Astrocyte (in vitro differentiated cells and primary cell): ENCODE results near the gene PNPLA6. TPM values are rescaled to one million over a fixed set of nuclear protein-coding genes. Genes with fewer than 3 reads are reported as not detected.

ENCODE experiments used
- DNase-seq: peaks from one replicate; pipeline ENCODE4 v3.0.0-alpha.2; 2010; ENCODE audit warnings: low read depth
- FAIRE-seq: peaks from 2 replicates; lab custom pipeline; 2011; peaks lifted over from hg19 to GRCh38; lab: Jason Lieb, UNC
- H2AFZ ChIP-seq: 2 replicates; pipeline ENCODE4 v1.6.0; 2012; ENCODE audit warnings: low read depth, low read length, inconsistent platforms
- H3K27ac ChIP-seq: 2 replicates; pipeline ENCODE4 v1.5.1; 2011; ENCODE audit warnings: low read depth, low read length, inconsistent platforms
- H3K27me3 ChIP-seq: 2 replicates; pipeline ENCODE4 v1.6.0; 2011; ENCODE audit warnings: low read length, inconsistent platforms; ENCODE audit not compliant: insufficient read depth
- H3K36me3 ChIP-seq: 2 replicates; pipeline ENCODE4 v1.5.1; 2011; ENCODE audit warnings: low read length, inconsistent platforms; ENCODE audit not compliant: insufficient read depth
- H3K4me1 ChIP-seq: 2 replicates; pipeline ENCODE4 v1.5.1; 2011; ENCODE audit warnings: low read length, inconsistent platforms; ENCODE audit not compliant: insufficient read depth
- H3K4me2 ChIP-seq: 2 replicates; pipeline ENCODE4 v1.6.0; 2012; ENCODE audit warnings: low read length, inconsistent platforms
- H3K4me3 ChIP-seq: 2 replicates; pipeline ENCODE4 v1.5.1; 2011; ENCODE audit warnings: low read depth, mild to moderate bottlenecking, low read length, inconsistent platforms; ENCODE audit not compliant: insufficient read depth
- H3K79me2 ChIP-seq: 2 replicates; pipeline ENCODE4 v1.6.0; 2012; ENCODE audit warnings: mild to moderate bottlenecking, low read length, inconsistent platforms; ENCODE audit not compliant: insufficient read depth
- H3K9ac ChIP-seq: 2 replicates; pipeline ENCODE4 v1.6.0; 2012; ENCODE audit warnings: mild to moderate bottlenecking, low read length, inconsistent platforms
- H3K9me3 ChIP-seq: 2 replicates; pipeline ENCODE4 v1.5.1; 2012; ENCODE audit warnings: low read depth, mild to moderate bottlenecking, low read length, inconsistent platforms; ENCODE audit not compliant: insufficient read depth
- H4K20me1 ChIP-seq: 2 replicates; pipeline ENCODE4 v1.6.0; 2012; ENCODE audit warnings: low read length, inconsistent platforms; ENCODE audit not compliant: insufficient read depth
- H3K27ac Mint-ChIP-seq: one replicate; pipeline ENCODE4 v1.8.0; 2021; ENCODE audit warnings: mild to moderate bottlenecking, mixed read lengths; ENCODE audit not compliant: unreplicated experiment
- H3K27me3 Mint-ChIP-seq: one replicate; pipeline ENCODE4 v1.8.0; 2021; ENCODE audit warnings: low read depth, mixed read lengths; ENCODE audit not compliant: unreplicated experiment
- H3K36me3 Mint-ChIP-seq: one replicate; pipeline ENCODE4 v1.8.0; 2021; ENCODE audit warnings: low read depth, mixed read lengths; ENCODE audit not compliant: unreplicated experiment
- H3K4me1 Mint-ChIP-seq: one replicate; pipeline ENCODE4 v1.8.0; 2021; ENCODE audit warnings: low read depth, mixed read lengths; ENCODE audit not compliant: unreplicated experiment
- H3K4me3 Mint-ChIP-seq: one replicate; pipeline ENCODE4 v1.8.0; 2021; ENCODE audit warnings: mild to moderate bottlenecking, moderate library complexity, mixed read lengths; ENCODE audit not compliant: unreplicated experiment
- H3K9me3 Mint-ChIP-seq: one replicate; pipeline ENCODE4 v1.8.0; 2021; ENCODE audit warnings: mild to moderate bottlenecking, mixed read lengths; ENCODE audit not compliant: unreplicated experiment
- CTCF ChIP-seq: IDR thresholded peaks from 2 replicates; pipeline ENCODE4 v1.5.1; 2011; ENCODE audit warnings: low read depth, mild to moderate bottlenecking, inconsistent platforms, low read length, moderate library complexity; ENCODE audit not compliant: insufficient read depth
- EZH2 ChIP-seq: IDR thresholded peaks from 2 replicates; pipeline ENCODE4 v1.6.1; 2012; ENCODE audit warnings: mild to moderate bottlenecking, low read length, inconsistent platforms; ENCODE audit not compliant: insufficient read depth
- total RNA-seq: library from RNA; stranded (reverse); gene quantifications from 2 replicates; pipeline ENCODE4 v1.2.1, GENCODE V29; 2021

Gene PNPLA6
- total RNA-seq, 1 donor from 2014 or later, result 90.2 TPM

- no peaks in the 10 kb centered on the region for H3K27me3 ChIP-seq
- Mint-ChIP-seq H3K4me3 (peak within 1 kb of the TSS; percentile 78), H3K27ac (peak within 1 kb of the TSS; percentile 79), H3K27me3 (no peaks in the 10 kb centered on the region), H3K9me3 (peaks cover 2% of the 10 kb centered on the region), H3K36me3 (no peaks in the 10 kb centered on the region), H3K4me1 (peaks cover 1% of the 10 kb centered on the region)
- peaks cover 7% of the 10 kb centered on the region for H3K4me1 ChIP-seq
- peak within 1 kb of the TSS; percentile 99 for H2AFZ ChIP-seq
- H3K9me3 ChIP-seq, result no peaks in the 10 kb centered on the region
- peak within 1 kb of the TSS; percentile 72 for H3K4me3 ChIP-seq
- no peak for TF ChIP-seq EZH2
- TF ChIP-seq CTCF, result no peak
- H3K79me2 ChIP-seq, result no peaks in the 10 kb centered on the region
- H3K36me3 ChIP-seq, result no peaks in the 10 kb centered on the region
- H4K20me1 ChIP-seq, result no peaks in the 10 kb centered on the region
- peak within 1 kb of the TSS; percentile 83 for H3K9ac ChIP-seq
- peak within 1 kb of the TSS; percentile 85 for H3K4me2 ChIP-seq
- peak; percentile 72 for DNase-seq
- peak within 1 kb of the TSS; percentile 86 for H3K27ac ChIP-seq
- FAIRE-seq, result no peak
Measured at GRCh38 chr19:7488736-7489353, 46.7 kb upstream of the PNPLA6 start, which contains the start of gene PEX11G. TSS of gene PEX11G (minus strand) at chr19:7489035. CDS start at chr19:7489010, 25 bp downstream.

- Mint-ChIP-seq H3K27ac (peak overlapping the region; percentile 27), H3K4me3 (peak overlapping the region; percentile 62), H3K36me3 (no peaks in the 10 kb centered on the region), H3K9me3 (no peaks in the 10 kb centered on the region), H3K4me1 (peaks cover 1% of the 10 kb centered on the region), H3K27me3 (peaks cover 2% of the 10 kb centered on the region)
- H3K27me3 ChIP-seq, result no peaks in the 10 kb centered on the region
- H3K4me1 ChIP-seq, result peaks cover 7% of the 10 kb centered on the region
- H3K27ac ChIP-seq, result no peak overlapping the region
- peak overlapping the region; percentile 85 for H3K4me2 ChIP-seq
- no peaks in the 10 kb centered on the region for H3K36me3 ChIP-seq
- no peaks in the 10 kb centered on the region for H4K20me1 ChIP-seq
- no peak for TF ChIP-seq EZH2
- TF ChIP-seq CTCF, result no peak
- DNase-seq (no peak), FAIRE-seq (no peak)
- H3K9ac ChIP-seq, result no peak overlapping the region
- H3K9me3 ChIP-seq, result no peaks in the 10 kb centered on the region
- no peak overlapping the region for H3K4me3 ChIP-seq
- peak overlapping the region; percentile 99 for H2AFZ ChIP-seq
- H3K79me2 ChIP-seq, result no peaks in the 10 kb centered on the region
Measured at GRCh38 chr19:7489609-7490044, 45.9 kb upstream of the PNPLA6 start.

- DNase-seq (no peak), FAIRE-seq (no peak)
- peaks cover 7% of the 10 kb centered on the region for H3K4me1 ChIP-seq
- H3K36me3 ChIP-seq, result no peaks in the 10 kb centered on the region
- no peaks in the 10 kb centered on the region for H3K79me2 ChIP-seq
- Mint-ChIP-seq H3K9me3 (no peaks in the 10 kb centered on the region), H3K27me3 (peaks cover 13% of the 10 kb centered on the region), H3K27ac (no peak overlapping the region), H3K36me3 (no peaks in the 10 kb centered on the region), H3K4me1 (peaks cover 1% of the 10 kb centered on the region), H3K4me3 (no peak overlapping the region)
- H3K9ac ChIP-seq, result no peak overlapping the region
- no peak for TF ChIP-seq EZH2
- no peak for TF ChIP-seq CTCF
- no peak overlapping the region for H3K4me3 ChIP-seq
- no peak overlapping the region for H3K4me2 ChIP-seq
- H3K27ac ChIP-seq, result no peak overlapping the region
- no peak overlapping the region for H2AFZ ChIP-seq
- no peaks in the 10 kb centered on the region for H4K20me1 ChIP-seq
- no peaks in the 10 kb centered on the region for H3K27me3 ChIP-seq
- H3K9me3 ChIP-seq, result no peaks in the 10 kb centered on the region
Measured at GRCh38 chr19:7492142-7492541, 43.4 kb upstream of the PNPLA6 start.
